HepG2 (cell line): ENCODE measurements around the gene CARD16. TPM values are rescaled to one million over a fixed set of nuclear protein-coding genes. Genes with fewer than 3 reads are reported as not detected.
A peak's percentile ranks its signal among the peaks of the same experiment; 100 is the strongest.
"Not testable (repeated sequence)": the region's sequence is repeated elsewhere in the genome, so short reads cannot be mapped to it uniquely, and the experiment has no call there.

Experiments used
- ATAC-seq: fragments of 200-7000 bp; cut with Tn5 transposase; 3 replicates; pipeline ENCODE4 v1.9.1; 2020; ENCODE audit warnings: mild to moderate bottlenecking, moderate library complexity
- BruUV-seq: library from RNA; stranded (reverse); fragments of 400-500 nt; replicated peaks from 2 replicates; lab custom pipeline; 2021; lab: Mats Ljungman, UMichigan
- CTCF ChIA-PET: fragments of 300-600 bp; formaldehyde crosslinking; extraction: SDS; loops from one replicate; lab custom pipeline; 2021; ENCODE audit warnings: low total read pairs, inconsistent platforms, low intra/inter-chr PET ratio; lab: Yijun Ruan, JAX
- POLR2A ChIA-PET: fragments of 350-600 bp; sonication (Branson Sonifier 250); formaldehyde crosslinking; loops from one replicate; lab custom pipeline; 2020; ENCODE audit warnings: antibody characterized with exemption, inconsistent platforms; lab: Yijun Ruan, JAX
- DNase-seq: peaks from one replicate; pipeline ENCODE4 v3.0.0-alpha.2; 2015; ENCODE audit warnings: low spot score
- FAIRE-seq: peaks from 3 replicates; lab custom pipeline; 2011; peaks lifted over from hg19 to GRCh38; lab: Jason Lieb, UNC
- H2AFZ ChIP-seq: one replicate; pipeline ENCODE4 v1.6.1; 2011; ENCODE audit warnings: low read length, inconsistent platforms
- H3K27ac ChIP-seq: fragments of 300-600 bp; 3 replicates; pipeline ENCODE4 v1.8.0; 2011; ENCODE audit warnings: mixed run types, mild to moderate bottlenecking, mixed read lengths, low read length, inconsistent platforms; ENCODE audit not compliant: insufficient read depth; ENCODE audit errors: extremely low read length
- H3K27me3 ChIP-seq, 2 experiments: fragments of 200-600 bp in 1 of 2; 2 replicates in 1 of 2; 3 replicates in 1 of 2; pipeline versions ENCODE4 v1.6.0 to v1.8.0; 2011; ENCODE audit warnings: low read length in 2 of 2, mild to moderate bottlenecking in 2 of 2, moderate library complexity in 2 of 2, inconsistent platforms in 1 of 2; ENCODE audit not compliant: insufficient read depth in 2 of 2, control insufficient read depth in 1 of 2
- H3K36me3 ChIP-seq, 2 experiments: fragments of 200-600 bp in 1 of 2; replicated peaks in 1 of 2; 2 replicates in 1 of 2; 3 replicates in 1 of 2; pipeline versions ENCODE4 v1.5.1 to v1.8.0; 2011; ENCODE audit warnings: low read length in 2 of 2, inconsistent platforms in 1 of 2; ENCODE audit not compliant: insufficient read depth in 2 of 2, control insufficient read depth in 1 of 2
- H3K4me1 ChIP-seq: 2 replicates; pipeline ENCODE4 v1.5.1; 2012; ENCODE audit warnings: low read length, inconsistent platforms; ENCODE audit not compliant: insufficient read depth
- H3K4me2 ChIP-seq: 2 replicates; pipeline ENCODE4 v1.6.0; 2011; ENCODE audit warnings: low read depth, low read length, inconsistent platforms
- H3K4me3 ChIP-seq, 3 experiments: fragments of 200-600 bp in 1 of 3; sonication (generic), shearing (Covaris generic) in 1 of 3; replicated peaks in 1 of 3; 2 replicates each; pipeline ENCODE4 v1.5.1; 2011 to 2016; ENCODE audit warnings: low read length in 3 of 3, inconsistent platforms in 2 of 3, low read depth in 2 of 3, mild to moderate bottlenecking in 2 of 3, control low read depth in 1 of 3, mixed read lengths in 1 of 3; ENCODE audit not compliant: insufficient read depth in 1 of 3
- H3K79me2 ChIP-seq: one replicate; pipeline ENCODE4 v1.6.1; 2011; ENCODE audit warnings: low read length, inconsistent platforms; ENCODE audit not compliant: insufficient read depth
- H3K9ac ChIP-seq: 2 replicates; pipeline ENCODE4 v1.6.0; 2011; ENCODE audit warnings: mild to moderate bottlenecking, low read depth, low read length, inconsistent platforms; ENCODE audit not compliant: insufficient read depth
- H3K9me3 ChIP-seq: 2 replicates; pipeline ENCODE4 v1.5.1; 2012; ENCODE audit warnings: mild to moderate bottlenecking, low read length
- H4K20me1 ChIP-seq: 2 replicates; pipeline ENCODE4 v1.6.0; 2011; ENCODE audit warnings: inconsistent platforms, mild to moderate bottlenecking, low read length, moderate library complexity; ENCODE audit not compliant: insufficient read depth
- ZNF354B ChIP-seq: sonication (generic); formaldehyde crosslinking; IDR thresholded peaks from 2 replicates; pipeline ENCODE4 v1.8.0; 2022; ENCODE audit warnings: mild to moderate bottlenecking, missing genetic modification reagents
- ZNF572 ChIP-seq: sonication (generic); formaldehyde crosslinking; IDR thresholded peaks from 2 replicates; pipeline ENCODE4 v1.5.1; 2020; ENCODE audit warnings: mild to moderate bottlenecking, missing genetic modification reagents
- WGBS: methylation state at CpG from one replicate; pipeline ENCODE4 v1.1.6; 2017; ENCODE audit warnings: low lambda C conversion rate; 5-methylcytosine and 5-hydroxymethylcytosine counted together
- in situ Hi-C: cut with HindIII; loops from 2 replicates; pipeline ENCODE4 v1.10.0; 2017; ENCODE audit warnings: low pct_unique_long_range_greater_than_20kb; ENCODE audit not compliant: extremely low pct_ligation_motif_present
- intact Hi-C: fragments of 100-400 bp; cut with micrococcal nuclease; formaldehyde crosslinking; loops from one replicate; pipeline ENCODE4 v1.10.0; 2022; ENCODE audit not compliant: unreplicated experiment
- polyA plus RNA-seq, 8 experiments: library from polyadenylated mRNA; depleted of rRNA in 3 of 8; stranded (reverse) in 7 of 8; unstranded in 1 of 8; fragments of >200 nt; fragmentation: Illumina TruSeq in 4 of 8; extraction: Trizol in 4 of 8; gene quantifications; 2 replicates each; pipeline versions ENCODE4 v1.2.1 to v1.2.3, GENCODE V29; 2011 to 2016; ENCODE audit warnings: low read depth in 4 of 8, missing spikeins in 1 of 8, mixed read lengths in 1 of 8; ENCODE audit not compliant: insufficient read depth in 1 of 8
- total RNA-seq, 5 experiments: library from RNA; depleted of rRNA; stranded (reverse); fragments of >200 nt; fragmentation: Illumina TruSeq; extraction: Trizol; gene quantifications; 2 replicates each; pipeline ENCODE4 v1.2.3, GENCODE V29; 2016; ENCODE audit warnings: low read depth in 1 of 5
- TF ChIP-seq, protein P1 (sequence below): sonication (generic); formaldehyde crosslinking; IDR thresholded peaks from 2 replicates; pipeline ENCODE4 v1.5.0; 2020; ENCODE audit warnings: missing genetic modification reagents
- TF ChIP-seq, protein P2 (sequence below): sonication (generic); formaldehyde crosslinking; IDR thresholded peaks from 2 replicates; pipeline ENCODE4 v1.4.0; 2020; ENCODE audit warnings: missing genetic modification reagents, borderline replicate concordance
- TF ChIP-seq, protein P3 (sequence below): sonication (generic); formaldehyde crosslinking; IDR thresholded peaks from 2 replicates; pipeline ENCODE4 v1.4.0; 2020; ENCODE audit warnings: missing genetic modification reagents, borderline replicate concordance

The CARD16 gene
- total and polyA plus RNA-seq, 2 of the 13 experiments (the other 11 are each of a cell fraction or from before 2014, with no cell fraction given): 0.34 TPM; not detected in 1

DNA sequence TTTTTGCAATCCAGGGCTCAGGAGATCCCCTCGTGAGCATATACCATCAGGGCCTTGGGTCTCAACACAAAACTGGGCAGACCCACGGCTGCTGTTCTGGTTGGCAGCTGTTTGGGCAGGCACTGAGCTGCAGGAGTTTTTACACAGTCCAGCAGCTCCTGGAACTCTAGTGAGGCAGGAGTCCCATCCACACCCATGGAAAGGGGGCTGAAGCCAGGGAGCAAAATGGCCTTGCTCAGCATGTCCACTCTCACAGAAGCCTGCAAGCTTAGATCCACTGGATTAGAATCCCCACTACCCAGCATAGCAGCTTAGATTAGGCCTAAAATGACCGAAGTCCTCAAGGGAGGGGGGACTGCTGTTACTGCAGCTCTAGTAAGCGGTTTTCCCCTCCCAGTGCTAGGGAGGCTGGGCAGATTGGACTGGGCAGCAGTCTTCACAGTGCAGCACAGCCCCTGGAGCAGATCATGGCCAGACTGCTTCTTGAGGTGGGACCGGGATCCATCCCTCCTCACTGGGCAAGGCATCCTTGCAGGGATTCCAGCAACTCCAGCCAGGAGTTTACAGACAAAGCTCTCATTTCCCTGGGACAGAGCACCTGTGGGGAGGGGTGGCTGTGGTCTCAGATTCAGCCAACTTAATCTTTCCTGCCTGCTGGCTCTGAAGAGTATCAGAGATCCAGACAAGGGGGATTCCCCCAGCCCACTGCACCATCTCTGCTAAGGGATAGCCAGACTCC lies 36.4 kb upstream of the CARD16 start:
- BruUV-seq: no TSS peak
- no peaks in the 10 kb centered on the region for H3K27me3 ChIP-seq
- no peak overlapping the region for H3K27ac ChIP-seq
- DNase-seq (no peak), FAIRE-seq (no peak), ATAC-seq (peak; percentile 59)
- H2AFZ ChIP-seq: no peak overlapping the region
- no peaks in the 10 kb centered on the region for H3K36me3 ChIP-seq
- ChIA-PET CTCF (no interaction called here), POLR2A (no interaction called here)
- no peak for TF ChIP-seq ZNF354B
- no peak for TF ChIP-seq ZNF572 (CRISPR knock-in tag)
- TF ChIP-seq, protein P1, sequence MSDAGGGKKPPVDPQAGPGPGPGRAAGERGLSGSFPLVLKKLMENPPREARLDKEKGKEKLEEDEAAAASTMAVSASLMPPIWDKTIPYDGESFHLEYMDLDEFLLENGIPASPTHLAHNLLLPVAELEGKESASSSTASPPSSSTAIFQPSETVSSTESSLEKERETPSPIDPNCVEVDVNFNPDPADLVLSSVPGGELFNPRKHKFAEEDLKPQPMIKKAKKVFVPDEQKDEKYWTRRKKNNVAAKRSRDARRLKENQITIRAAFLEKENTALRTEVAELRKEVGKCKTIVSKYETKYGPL (CRISPR knock-in tag): no peak
- TF ChIP-seq, protein P2, sequence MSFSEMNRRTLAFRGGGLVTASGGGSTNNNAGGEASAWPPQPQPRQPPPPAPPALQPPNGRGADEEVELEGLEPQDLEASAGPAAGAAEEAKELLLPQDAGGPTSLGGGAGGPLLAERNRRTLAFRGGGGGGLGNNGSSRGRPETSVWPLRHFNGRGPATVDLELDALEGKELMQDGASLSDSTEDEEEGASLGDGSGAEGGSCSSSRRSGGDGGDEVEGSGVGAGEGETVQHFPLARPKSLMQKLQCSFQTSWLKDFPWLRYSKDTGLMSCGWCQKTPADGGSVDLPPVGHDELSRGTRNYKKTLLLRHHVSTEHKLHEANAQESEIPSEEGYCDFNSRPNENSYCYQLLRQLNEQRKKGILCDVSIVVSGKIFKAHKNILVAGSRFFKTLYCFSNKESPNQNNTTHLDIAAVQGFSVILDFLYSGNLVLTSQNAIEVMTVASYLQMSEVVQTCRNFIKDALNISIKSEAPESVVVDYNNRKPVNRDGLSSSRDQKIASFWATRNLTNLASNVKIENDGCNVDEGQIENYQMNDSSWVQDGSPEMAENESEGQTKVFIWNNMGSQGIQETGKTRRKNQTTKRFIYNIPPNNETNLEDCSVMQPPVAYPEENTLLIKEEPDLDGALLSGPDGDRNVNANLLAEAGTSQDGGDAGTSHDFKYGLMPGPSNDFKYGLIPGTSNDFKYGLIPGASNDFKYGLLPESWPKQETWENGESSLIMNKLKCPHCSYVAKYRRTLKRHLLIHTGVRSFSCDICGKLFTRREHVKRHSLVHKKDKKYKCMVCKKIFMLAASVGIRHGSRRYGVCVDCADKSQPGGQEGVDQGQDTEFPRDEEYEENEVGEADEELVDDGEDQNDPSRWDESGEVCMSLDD (CRISPR knock-in tag): no peak
- TF ChIP-seq, protein P3, sequence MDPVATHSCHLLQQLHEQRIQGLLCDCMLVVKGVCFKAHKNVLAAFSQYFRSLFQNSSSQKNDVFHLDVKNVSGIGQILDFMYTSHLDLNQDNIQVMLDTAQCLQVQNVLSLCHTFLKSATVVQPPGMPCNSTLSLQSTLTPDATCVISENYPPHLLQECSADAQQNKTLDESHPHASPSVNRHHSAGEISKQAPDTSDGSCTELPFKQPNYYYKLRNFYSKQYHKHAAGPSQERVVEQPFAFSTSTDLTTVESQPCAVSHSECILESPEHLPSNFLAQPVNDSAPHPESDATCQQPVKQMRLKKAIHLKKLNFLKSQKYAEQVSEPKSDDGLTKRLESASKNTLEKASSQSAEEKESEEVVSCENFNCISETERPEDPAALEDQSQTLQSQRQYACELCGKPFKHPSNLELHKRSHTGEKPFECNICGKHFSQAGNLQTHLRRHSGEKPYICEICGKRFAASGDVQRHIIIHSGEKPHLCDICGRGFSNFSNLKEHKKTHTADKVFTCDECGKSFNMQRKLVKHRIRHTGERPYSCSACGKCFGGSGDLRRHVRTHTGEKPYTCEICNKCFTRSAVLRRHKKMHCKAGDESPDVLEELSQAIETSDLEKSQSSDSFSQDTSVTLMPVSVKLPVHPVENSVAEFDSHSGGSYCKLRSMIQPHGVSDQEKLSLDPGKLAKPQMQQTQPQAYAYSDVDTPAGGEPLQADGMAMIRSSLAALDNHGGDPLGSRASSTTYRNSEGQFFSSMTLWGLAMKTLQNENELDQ (CRISPR knock-in tag): no peak
- WGBS: 20% methylated on average over 2 of the region's 5 CpGs
- no peaks in the 10 kb centered on the region for H4K20me1 ChIP-seq
- intact Hi-C loops (no loop called here), in situ Hi-C loops (no loop called here)
- H3K4me1 ChIP-seq: no peaks in the 10 kb centered on the region
- H3K79me2 ChIP-seq: no peaks in the 10 kb centered on the region
- H3K9ac ChIP-seq: no peak overlapping the region
- no peak overlapping the region for H3K4me3 ChIP-seq
- no peak overlapping the region for H3K4me2 ChIP-seq
- H3K9me3 ChIP-seq: no peaks in the 10 kb centered on the region

DNA sequence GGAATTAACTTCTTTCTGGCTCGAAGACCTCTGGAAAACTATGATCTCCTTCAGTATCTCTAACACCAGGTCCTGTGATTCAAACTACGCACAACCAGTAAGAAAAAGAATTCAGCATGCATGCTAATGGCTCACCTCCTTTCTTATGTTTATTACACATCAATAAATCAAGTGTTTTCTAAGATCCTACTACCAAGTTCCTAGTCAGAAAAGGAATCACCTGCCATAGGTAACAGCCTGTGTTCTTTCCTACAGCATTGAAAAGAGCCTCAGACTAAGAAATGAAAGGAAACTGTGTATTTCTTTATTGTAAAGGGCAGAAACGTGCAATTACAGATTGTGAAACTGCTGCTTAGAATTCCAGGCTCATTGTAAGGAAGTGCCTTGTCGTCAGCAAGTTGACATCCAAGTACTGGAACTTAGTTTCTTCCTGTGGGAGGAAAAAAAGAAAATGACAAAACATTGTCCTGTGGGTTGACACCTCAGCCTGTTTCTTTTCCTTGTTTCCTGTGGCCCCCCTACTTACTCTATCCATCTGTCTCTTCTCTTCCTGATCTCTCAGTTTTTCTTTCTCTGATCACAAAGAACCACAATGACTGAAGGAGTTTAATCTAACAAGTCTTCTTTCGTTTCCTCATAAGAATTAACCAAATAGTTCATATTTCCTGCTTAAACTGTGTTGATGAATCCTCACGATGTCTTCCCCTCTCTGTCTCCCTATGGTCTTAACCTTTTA lies 35.2 kb upstream of the CARD16 start:
- H3K79me2 ChIP-seq, ATAC-seq, FAIRE-seq, H3K9ac ChIP-seq, POLR2A ChIA-PET, H2AFZ ChIP-seq, CTCF ChIA-PET, in situ Hi-C loops, BruUV-seq, H3K27ac ChIP-seq, H3K4me2 ChIP-seq, H3K9me3 ChIP-seq, intact Hi-C loops, H3K36me3 ChIP-seq, H3K4me3 ChIP-seq, H3K4me1 ChIP-seq, H3K27me3 ChIP-seq, DNase-seq, H4K20me1 ChIP-seq: not testable (repeated sequence)
- 18% methylated on average over 6 of the region's 6 CpGs for WGBS
